GM21381 (cell line): ENCODE results near the gene CEP72.

Source experiments
- ATAC-seq: cut with Tn5 transposase; IDR thresholded peaks from one replicate; pipeline ENCODE4 v1.9.1; 2021; ENCODE audit warnings: mild to moderate bottlenecking, moderate library complexity; ENCODE audit not compliant: unreplicated experiment

CEP72 gene

GRCh38 chr5:635306-636055 lies 23.3 kb downstream of the CEP72 start:
- no peak for ATAC-seq

GRCh38 chr5:636951-637350 lies 24.8 kb downstream of the CEP72 start:
- ATAC-seq: no peak

- ATAC-seq: no peak
Measured at GRCh38 chr5:637581-638450, 25.7 kb downstream of the CEP72 start.

- ATAC-seq: no peak
Measured at GRCh38 chr5:638501-639252, 26.5 kb downstream of the CEP72 start.

- no peak for ATAC-seq
Measured at GRCh38 chr5:639253-639530, 27.1 kb downstream of the CEP72 start.

- ATAC-seq: no peak
Measured at GRCh38 chr5:639584-640213, 27.6 kb downstream of the CEP72 start.

- ATAC-seq: no peak
Measured at GRCh38 chr5:640461-641330, 28.6 kb downstream of the CEP72 start.

- ATAC-seq: no peak
Measured at GRCh38 chr5:641331-641765, 29.2 kb downstream of the CEP72 start.

- no peak for ATAC-seq
Measured at GRCh38 chr5:642481-642880, 30.3 kb downstream of the CEP72 start.

GRCh38 chr5:643351-643801 lies 31.2 kb downstream of the CEP72 start:
- no peak for ATAC-seq

GRCh38 chr5:643811-644271 lies 31.7 kb downstream of the CEP72 start:
- ATAC-seq: no peak

GRCh38 chr5:644509-644908 lies 32.4 kb downstream of the CEP72 start:
- no peak for ATAC-seq

GRCh38 chr5:644971-645370 lies 32.8 kb downstream of the CEP72 start:
- no peak for ATAC-seq

GRCh38 chr5:645421-645820 lies 33.3 kb downstream of the CEP72 start:
- ATAC-seq: no peak

- ATAC-seq: no peak
Measured at GRCh38 chr5:646396-647201, 34.5 kb downstream of the CEP72 start.

GRCh38 chr5:647311-647710 lies 35.2 kb downstream of the CEP72 start:
- ATAC-seq: no peak

- ATAC-seq: no peak
Measured at GRCh38 chr5:647727-648126, 35.6 kb downstream of the CEP72 start.

GRCh38 chr5:651296-652022 lies 39.3 kb downstream of the CEP72 start:
- ATAC-seq: no peak
